K562 (cell line): Measurements from ENCODE around the gene ATXN1.

Experiments used
- CC2D1A ChIP-seq: fragments of 450-650 bp; IDR thresholded peaks from 2 replicates; pipeline ENCODE4 v1.6.1; 2017; ENCODE audit warnings: mild to moderate bottlenecking
- EZH2 ChIP-seq: IDR thresholded peaks from 2 replicates; pipeline ENCODE4 v1.6.1; 2012; ENCODE audit warnings: low read depth, mild to moderate bottlenecking, inconsistent platforms, low read length, borderline replicate concordance
- RCOR1 ChIP-seq, 2 experiments: IDR thresholded peaks; 2 replicates each; pipeline ENCODE4 v1.6.1; 2012; ENCODE audit warnings: low read depth in 2 of 2, low read length in 2 of 2, borderline replicate concordance in 1 of 2, improper control_type of control experiment in 1 of 2
- ZNF184 ChIP-seq: sonication (generic); formaldehyde crosslinking; IDR thresholded peaks from 2 replicates; pipeline ENCODE4 v1.5.0; 2020; ENCODE audit warnings: missing genetic modification reagents
- ZNF717 ChIP-seq: fragments of 250-450 bp; sonication (Bioruptor Pico); IDR thresholded peaks from 2 replicates; pipeline ENCODE4 v1.5.0; 2021
- TF ChIP-seq, protein P1 (sequence below), 3 experiments: IDR thresholded peaks in 2 of 3; conservative IDR thresholded peaks in 1 of 3; 2 replicates each; pipeline ENCODE4 v1.5.1; 2011 to 2012; ENCODE audit warnings: low read length in 3 of 3, mild to moderate bottlenecking in 3 of 3, control low read depth in 2 of 3, improper control_type of control experiment in 1 of 3, inconsistent platforms in 1 of 3, low read depth in 1 of 3, mixed read lengths in 1 of 3, moderate library complexity in 1 of 3; ENCODE audit not compliant: insufficient read depth in 2 of 3

DNA sequence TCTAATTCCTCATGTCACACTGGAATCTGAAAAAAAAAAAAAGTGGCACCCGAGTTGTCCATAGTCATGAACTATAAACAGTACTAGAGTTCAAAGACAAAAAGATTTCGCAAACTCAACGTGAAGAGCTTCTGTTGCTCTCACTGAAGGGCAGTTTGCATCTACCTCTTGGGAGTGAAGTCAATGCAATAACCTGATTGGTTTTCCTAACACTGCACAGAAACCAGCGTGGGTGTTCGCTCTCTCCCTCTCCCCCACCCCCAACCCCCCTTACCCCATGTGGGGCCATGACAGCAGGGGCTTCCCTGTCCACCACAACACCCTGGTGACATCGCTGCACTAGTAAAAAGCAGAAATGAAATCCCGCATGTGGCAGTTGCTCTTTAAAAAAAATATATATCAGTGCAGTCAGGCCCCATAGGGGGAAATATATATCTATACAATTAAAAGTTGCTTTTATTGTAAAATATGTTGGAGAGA lies 456.0 kb downstream of the ATXN1 start:
- TF ChIP-seq, protein P1, sequence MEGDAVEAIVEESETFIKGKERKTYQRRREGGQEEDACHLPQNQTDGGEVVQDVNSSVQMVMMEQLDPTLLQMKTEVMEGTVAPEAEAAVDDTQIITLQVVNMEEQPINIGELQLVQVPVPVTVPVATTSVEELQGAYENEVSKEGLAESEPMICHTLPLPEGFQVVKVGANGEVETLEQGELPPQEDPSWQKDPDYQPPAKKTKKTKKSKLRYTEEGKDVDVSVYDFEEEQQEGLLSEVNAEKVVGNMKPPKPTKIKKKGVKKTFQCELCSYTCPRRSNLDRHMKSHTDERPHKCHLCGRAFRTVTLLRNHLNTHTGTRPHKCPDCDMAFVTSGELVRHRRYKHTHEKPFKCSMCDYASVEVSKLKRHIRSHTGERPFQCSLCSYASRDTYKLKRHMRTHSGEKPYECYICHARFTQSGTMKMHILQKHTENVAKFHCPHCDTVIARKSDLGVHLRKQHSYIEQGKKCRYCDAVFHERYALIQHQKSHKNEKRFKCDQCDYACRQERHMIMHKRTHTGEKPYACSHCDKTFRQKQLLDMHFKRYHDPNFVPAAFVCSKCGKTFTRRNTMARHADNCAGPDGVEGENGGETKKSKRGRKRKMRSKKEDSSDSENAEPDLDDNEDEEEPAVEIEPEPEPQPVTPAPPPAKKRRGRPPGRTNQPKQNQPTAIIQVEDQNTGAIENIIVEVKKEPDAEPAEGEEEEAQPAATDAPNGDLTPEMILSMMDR (IDR thresholded peaks at IDR 0.05 in 2 of 3, conservative IDR thresholded peaks at IDR 0.05 in 1 of 3; ENCODE audit: insufficient read depth in 2 of 3, low read depth in 1 of 3, low read length in 3 of 3), result no peak
- TF ChIP-seq ZNF184 (CRISPR knock-in tag) (no peak), CC2D1A (no peak), RCOR1 (IDR thresholded peaks at IDR 0.05; ENCODE audit: borderline replicate concordance in 1 of 2, low read depth in 2 of 2, low read length in 2 of 2) (no peak), ZNF717 (CRISPR knock-in tag) (no peak), EZH2 (no peak)
